ENCODE measurements around the gene NHLRC2. TPM values are rescaled to one million over a fixed set of nuclear protein-coding genes. Genes with fewer than 3 reads are reported as not detected.

The NHLRC2 gene
- total and polyA plus RNA-seq, 4 donors: 4.2 to 49.0 (median 26.9) TPM

- TF ChIP-seq, protein P1, sequence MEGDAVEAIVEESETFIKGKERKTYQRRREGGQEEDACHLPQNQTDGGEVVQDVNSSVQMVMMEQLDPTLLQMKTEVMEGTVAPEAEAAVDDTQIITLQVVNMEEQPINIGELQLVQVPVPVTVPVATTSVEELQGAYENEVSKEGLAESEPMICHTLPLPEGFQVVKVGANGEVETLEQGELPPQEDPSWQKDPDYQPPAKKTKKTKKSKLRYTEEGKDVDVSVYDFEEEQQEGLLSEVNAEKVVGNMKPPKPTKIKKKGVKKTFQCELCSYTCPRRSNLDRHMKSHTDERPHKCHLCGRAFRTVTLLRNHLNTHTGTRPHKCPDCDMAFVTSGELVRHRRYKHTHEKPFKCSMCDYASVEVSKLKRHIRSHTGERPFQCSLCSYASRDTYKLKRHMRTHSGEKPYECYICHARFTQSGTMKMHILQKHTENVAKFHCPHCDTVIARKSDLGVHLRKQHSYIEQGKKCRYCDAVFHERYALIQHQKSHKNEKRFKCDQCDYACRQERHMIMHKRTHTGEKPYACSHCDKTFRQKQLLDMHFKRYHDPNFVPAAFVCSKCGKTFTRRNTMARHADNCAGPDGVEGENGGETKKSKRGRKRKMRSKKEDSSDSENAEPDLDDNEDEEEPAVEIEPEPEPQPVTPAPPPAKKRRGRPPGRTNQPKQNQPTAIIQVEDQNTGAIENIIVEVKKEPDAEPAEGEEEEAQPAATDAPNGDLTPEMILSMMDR (IDR thresholded peaks at IDR 0.05; ENCODE audit: control extremely low read depth, extremely low read depth): no peak
- 70 to 78% methylated on average over 4 of the region's 4 CpGs for WGBS, 2 donors
- no peaks in the 10 kb centered on the region for H3K27me3 ChIP-seq (ENCODE audit: control insufficient read depth in 3 of 3, insufficient read depth in 3 of 3, low read length in 2 of 3)
- ATAC-seq (ENCODE audit: insufficient read depth, low FRiP score): no peak
- H3K27ac ChIP-seq (ENCODE audit: low read depth in 1 of 2, low read length in 1 of 2): peak overlapping the region in 1 of 2 donors; percentile 78
- H3K36me3 ChIP-seq (ENCODE audit: control insufficient read depth in 4 of 4, insufficient read depth in 4 of 4, low read length in 4 of 4): no peaks in the 10 kb centered on the region
- H3K4me1 ChIP-seq (ENCODE audit: control insufficient read depth in 5 of 5, insufficient read depth in 5 of 5, low read length in 5 of 5): peaks cover 0 to 16% (median 0%) of the 10 kb centered on the region in 5 donors
- no peaks in the 10 kb centered on the region for H3K9me3 ChIP-seq (ENCODE audit: control insufficient read depth in 4 of 4, insufficient read depth in 3 of 4, low read length in 3 of 4)
- H3K9ac ChIP-seq (ENCODE audit: insufficient read depth in 1 of 2, low read length in 2 of 2): no peak overlapping the region
- H3K4me3 ChIP-seq: no peak overlapping the region
- no peak for DNase-seq
Observed at GRCh38 chr10:113945687-113946085, 91.2 kb downstream of the NHLRC2 start.

- DNase-seq (peak in 2 of 3 donors; percentile 22 to 48), ATAC-seq (ENCODE audit: insufficient read depth, low FRiP score) (no peak)
- no peaks in the 10 kb centered on the region for H3K36me3 ChIP-seq (ENCODE audit: control insufficient read depth in 4 of 4, insufficient read depth in 4 of 4, low read length in 4 of 4)
- H3K27me3 ChIP-seq (ENCODE audit: control insufficient read depth in 3 of 3, insufficient read depth in 3 of 3, low read length in 2 of 3): no peaks in the 10 kb centered on the region
- peaks cover 0 to 16% (median 0%) of the 10 kb centered on the region in 5 donors for H3K4me1 ChIP-seq (ENCODE audit: control insufficient read depth in 5 of 5, insufficient read depth in 5 of 5, low read length in 5 of 5)
- no peaks in the 10 kb centered on the region for H3K9me3 ChIP-seq (ENCODE audit: control insufficient read depth in 4 of 4, insufficient read depth in 3 of 4, low read length in 3 of 4)
- peak overlapping the region in 1 of 2 donors; percentile 63 for H3K27ac ChIP-seq (ENCODE audit: low read depth in 1 of 2, low read length in 1 of 2)
- H3K9ac ChIP-seq (ENCODE audit: insufficient read depth in 1 of 2, low read length in 2 of 2): no peak overlapping the region
- TF ChIP-seq, protein P1 (IDR thresholded peaks at IDR 0.05; ENCODE audit: control extremely low read depth, extremely low read depth): no peak
- H3K4me3 ChIP-seq: no peak overlapping the region
- 53 to 57% methylated on average over 12 of the region's 12 CpGs for WGBS, 2 donors
Observed at GRCh38 chr10:113947184-113948041, 93.0 kb downstream of the NHLRC2 start.

- no peaks in the 10 kb centered on the region for H3K36me3 ChIP-seq (ENCODE audit: control insufficient read depth in 4 of 4, insufficient read depth in 4 of 4, low read length in 4 of 4)
Observed at GRCh38 chr10:113948048-113948447, 93.6 kb downstream of the NHLRC2 start.

More at GRCh38 chr10:113948048-113948447, 93.6 kb downstream of the NHLRC2 start:
- H3K27ac ChIP-seq (ENCODE audit: low read depth in 1 of 2, low read length in 1 of 2): peak overlapping the region in 1 of 2 donors; percentile 43
- no peak overlapping the region for H3K4me3 ChIP-seq
- ATAC-seq (ENCODE audit: insufficient read depth, low FRiP score): no peak
- H3K9ac ChIP-seq (ENCODE audit: insufficient read depth in 1 of 2, low read length in 2 of 2): no peak overlapping the region
- TF ChIP-seq, protein P1 (IDR thresholded peaks at IDR 0.05; ENCODE audit: control extremely low read depth, extremely low read depth): no peak
- no peak for DNase-seq
- no peaks in the 10 kb centered on the region for H3K9me3 ChIP-seq (ENCODE audit: control insufficient read depth in 4 of 4, insufficient read depth in 3 of 4, low read length in 3 of 4)
- peaks cover 0 to 16% (median 0%) of the 10 kb centered on the region in 5 donors for H3K4me1 ChIP-seq (ENCODE audit: control insufficient read depth in 5 of 5, insufficient read depth in 5 of 5, low read length in 5 of 5)
- 74 to 75% methylated on average over 4 of the region's 4 CpGs for WGBS, 2 donors
- H3K27me3 ChIP-seq (ENCODE audit: control insufficient read depth in 3 of 3, insufficient read depth in 3 of 3, low read length in 2 of 3): no peaks in the 10 kb centered on the region
